ENCODE measurements around the gene GTF2F1.
A peak's percentile ranks its signal among the peaks of the same experiment; 100 is the strongest.
"Not testable (repeated sequence)": the region's sequence is repeated elsewhere in the genome, so short reads cannot be mapped to it uniquely, and the experiment has no call there.

GTF2F1 gene

GRCh38 chr19:6393074-6393982 lies at the start of gene GTF2F1:
Gene GTF2F1, minus strand, starts transcription at chr19:6393164. Its CDS starts 169 bp downstream, at chr19:6392995.
- peak; percentile 93 for DNase-seq

- no peak for DNase-seq
These were observed 49.2 kb upstream of the GTF2F1 start for GRCh38 chr19:6442087-6442688.

GRCh38 chr19:6440905-6441304 lies 47.9 kb upstream of the GTF2F1 start:
- DNase-seq, result no peak

GRCh38 chr19:6439743-6440142 lies 46.8 kb upstream of the GTF2F1 start:
- DNase-seq, result no peak

- no peak for DNase-seq
These were observed 40.7 kb upstream of the GTF2F1 start, which contains the start of gene SLC25A41 for GRCh38 chr19:6433663-6434062. Gene SLC25A41, minus strand, starts transcription at chr19:6433763. Its CDS starts 70 bp downstream, at chr19:6433693.

- no peak for DNase-seq
These were observed 40.2 kb upstream of the GTF2F1 start for GRCh38 chr19:6433165-6433564.

- no peak for DNase-seq
These were observed 38.9 kb upstream of the GTF2F1 start for GRCh38 chr19:6431891-6432290.

- DNase-seq, result no peak
These were observed 36.7 kb upstream of the GTF2F1 start for GRCh38 chr19:6429419-6430221.

- DNase-seq, result not testable (repeated sequence)
These were observed 35.9 kb upstream of the GTF2F1 start for GRCh38 chr19:6428692-6429418.

GRCh38 chr19:6427131-6427530 lies 34.2 kb upstream of the GTF2F1 start:
- DNase-seq, result no peak

- DNase-seq, result peak; percentile 12
These were observed 33.0 kb upstream of the GTF2F1 start for GRCh38 chr19:6425732-6426620.

- DNase-seq, result peak; percentile 98
These were observed 32.2 kb upstream of the GTF2F1 start for GRCh38 chr19:6424939-6425731.

GRCh38 chr19:6424195-6424938 lies 31.4 kb upstream of the GTF2F1 start, which contains the start of gene KHSRP:
Gene KHSRP, minus strand, starts transcription at chr19:6424811. Its CDS starts 110 bp downstream, at chr19:6424701.
- peak; percentile 25 for DNase-seq

GRCh38 chr19:6423499-6424194 lies 30.7 kb upstream of the GTF2F1 start:
- peak; percentile 19 for DNase-seq

- no peak for DNase-seq
These were observed 28.4 kb upstream of the GTF2F1 start for GRCh38 chr19:6421075-6422014.

GRCh38 chr19:6418562-6418932 lies 25.6 kb upstream of the GTF2F1 start:
- DNase-seq, result no peak

- DNase-seq, result no peak
These were observed 25.0 kb upstream of the GTF2F1 start for GRCh38 chr19:6417713-6418561.
